ENCODE results near the gene SLAMF1.

- TF ChIP-seq POLR2A (IDR thresholded peaks at IDR 0.05) = no peak
- no peak for TF ChIP-seq CTCF (IDR thresholded peaks at IDR 0.05)
Measured at GRCh38 chr1:160638540-160638857, 8.3 kb downstream of the SLAMF1 start.
